Neural cell (in vitro differentiated cells): Measurements from ENCODE around the gene ADAMTS2. TPM values are rescaled to one million over a fixed set of nuclear protein-coding genes. Genes with fewer than 3 reads are reported as not detected.

ENCODE experiments used
- H2AFZ ChIP-seq: fragments of 200-600, 300-800 bp; sonication (generic), shearing (Covaris generic); 2 replicates; pipeline ENCODE4 v1.6.0; 2014; ENCODE audit warnings: low read depth, mild to moderate bottlenecking, antibody characterized with exemption, low read length, moderate library complexity
- H3F3A ChIP-seq: fragments of 200-600 bp; shearing (Covaris generic); 2 replicates; pipeline ENCODE4 v1.6.1; 2016; ENCODE audit warnings: mild to moderate bottlenecking, moderate library complexity, mixed read lengths, antibody characterized with exemption, low read length; ENCODE audit not compliant: insufficient read depth, poor library complexity, severe bottlenecking
- H3K27ac ChIP-seq: fragments of 200-600, 300-800 bp; sonication (generic), shearing (Covaris generic); 2 replicates; pipeline ENCODE4 v1.5.1; 2014; ENCODE audit warnings: mild to moderate bottlenecking, low read length, moderate library complexity
- H3K27me3 ChIP-seq: fragments of 300-800, 200-600 bp; sonication (generic), shearing (Covaris generic); 2 replicates; pipeline ENCODE4 v1.6.0; 2014; ENCODE audit warnings: mild to moderate bottlenecking, low read depth, low read length, moderate library complexity; ENCODE audit not compliant: insufficient read depth
- H3K36me3 ChIP-seq: fragments of 300-800, 200-600 bp; sonication (generic), shearing (Covaris generic); 2 replicates; pipeline ENCODE4 v1.5.1; 2014; ENCODE audit warnings: mild to moderate bottlenecking, antibody characterized with exemption, low read length, moderate library complexity; ENCODE audit not compliant: insufficient read depth
- H3K4me2 ChIP-seq: fragments of 300-800, 200-600 bp; sonication (generic), shearing (Covaris generic); 2 replicates; pipeline ENCODE4 v1.6.0; 2014; ENCODE audit warnings: mild to moderate bottlenecking, low read length
- H3K4me3 ChIP-seq: fragments of 300-800, 200-600 bp; sonication (generic), shearing (Covaris generic); 2 replicates; pipeline ENCODE4 v1.5.1; 2014; ENCODE audit warnings: mild to moderate bottlenecking, low read length, moderate library complexity
- H3K79me2 ChIP-seq: fragments of 200-600 bp; shearing (Covaris generic); replicated peaks from 2 replicates; pipeline ENCODE4 v1.6.0; 2014; ENCODE audit warnings: mild to moderate bottlenecking, low read length, moderate library complexity; ENCODE audit not compliant: insufficient read depth
- H3K9ac ChIP-seq: fragments of 300-800, 200-600 bp; sonication (generic), shearing (Covaris generic); 2 replicates; pipeline ENCODE4 v1.6.1; 2016; ENCODE audit warnings: mild to moderate bottlenecking, low read length, mixed read lengths
- H3K9me2 ChIP-seq: fragments of 200-600 bp; shearing (Covaris generic); 2 replicates; pipeline ENCODE4 v1.6.1; 2016; ENCODE audit warnings: mild to moderate bottlenecking, low read length, mixed read lengths; ENCODE audit not compliant: insufficient read depth
- H3K9me3 ChIP-seq: fragments of 200-600, 300-800 bp; sonication (generic), shearing (Covaris generic); 2 replicates; pipeline ENCODE4 v1.6.1; 2016; ENCODE audit warnings: mild to moderate bottlenecking, mixed run types, low read length, moderate library complexity, mixed read lengths
- H4K20me1 ChIP-seq: fragments of 200-600 bp; shearing (Covaris generic); 2 replicates; pipeline ENCODE4 v1.6.1; 2016; ENCODE audit warnings: mild to moderate bottlenecking, mixed run types; ENCODE audit not compliant: insufficient read depth
- CTCF ChIP-seq: fragments of 450-650 bp; IDR thresholded peaks from 2 replicates; pipeline ENCODE4 v1.5.1; 2014; ENCODE audit warnings: antibody characterized with exemption, mild to moderate bottlenecking, moderate library complexity; ENCODE audit not compliant: poor library complexity, severe bottlenecking
- EP300 ChIP-seq: fragments of 450-650 bp; conservative IDR thresholded peaks from 2 replicates; pipeline ENCODE4 v1.6.1; 2014; ENCODE audit warnings: antibody characterized with exemption, mild to moderate bottlenecking, moderate library complexity; ENCODE audit not compliant: poor library complexity, severe bottlenecking
- EZH2 ChIP-seq: fragments of 200-600, 300-800 bp; shearing (Covaris generic), sonication (generic); IDR thresholded peaks from 2 replicates; pipeline ENCODE4 v1.6.1; 2014; ENCODE audit warnings: antibody characterized with exemption, low read length, borderline replicate concordance, mild to moderate bottlenecking; ENCODE audit not compliant: insufficient read depth, poor library complexity, severe bottlenecking
- MXI1 ChIP-seq: fragments of 450-650 bp; conservative IDR thresholded peaks from 2 replicates; pipeline ENCODE4 v1.6.1; 2014; ENCODE audit warnings: antibody characterized with exemption, mild to moderate bottlenecking; ENCODE audit not compliant: poor library complexity, severe bottlenecking
- POLR2AphosphoS5 ChIP-seq: IDR thresholded peaks from 2 replicates; pipeline ENCODE4 v1.6.1; 2012
- RAD21 ChIP-seq: fragments of 450-650 bp; conservative IDR thresholded peaks from 2 replicates; pipeline ENCODE4 v1.6.1; 2014; ENCODE audit warnings: antibody characterized with exemption, mild to moderate bottlenecking, moderate library complexity
- REST ChIP-seq: IDR thresholded peaks from 2 replicates; pipeline ENCODE4 v1.6.1; 2012; ENCODE audit warnings: borderline replicate concordance
- SMC3 ChIP-seq: fragments of 450-650 bp; conservative IDR thresholded peaks from 2 replicates; pipeline ENCODE4 v1.6.1; 2014; ENCODE audit warnings: antibody characterized with exemption, mild to moderate bottlenecking, moderate library complexity; ENCODE audit not compliant: poor library complexity
- TAF1 ChIP-seq: IDR thresholded peaks from 2 replicates; pipeline ENCODE4 v1.6.1; 2012; ENCODE audit warnings: low read depth
- polyA plus RNA-seq: library from polyadenylated mRNA; depleted of rRNA; stranded (reverse); fragments of >200 nt; gene quantifications from 2 replicates; pipeline ENCODE4 v1.2.3, GENCODE V29; 2014

Gene ADAMTS2
- polyA plus RNA-seq, 1 donor from 2014 or later: 0.61 TPM

- H3K27me3 ChIP-seq: peaks cover 37% of the 10 kb centered on the region
- no peaks in the 10 kb centered on the region for H4K20me1 ChIP-seq
- no peak overlapping the region for H3K4me3 ChIP-seq
- H3K36me3 ChIP-seq: no peaks in the 10 kb centered on the region
- H2AFZ ChIP-seq: no peak overlapping the region
- H3K79me2 ChIP-seq: no peaks in the 10 kb centered on the region
- no peak overlapping the region for H3K9ac ChIP-seq
- H3K27ac ChIP-seq: no peak overlapping the region
- H3K4me2 ChIP-seq: no peak overlapping the region
- TF ChIP-seq SMC3 (no peak), RAD21 (no peak), REST (no peak), EP300 (no peak), EZH2 (no peak), MXI1 (no peak), POLR2AphosphoS5 (no peak), CTCF (no peak), TAF1 (no peak)
- no peaks in the 10 kb centered on the region for H3K9me3 ChIP-seq
- no peaks in the 10 kb centered on the region for H3K9me2 ChIP-seq
- H3F3A ChIP-seq: peaks cover 3% of the 10 kb centered on the region
These were observed 2.3 kb upstream of the ADAMTS2 start for GRCh38 chr5:179347581-179347980.

GRCh38 chr5:179346875-179347274 is 1.6 kb upstream of the ADAMTS2 start:
- H4K20me1 ChIP-seq: no peaks in the 10 kb centered on the region
- H3K9me2 ChIP-seq: no peaks in the 10 kb centered on the region
- H3K79me2 ChIP-seq: no peaks in the 10 kb centered on the region
- peaks cover 3% of the 10 kb centered on the region for H3F3A ChIP-seq
- TF ChIP-seq CTCF: no peak
- no peak for TF ChIP-seq POLR2AphosphoS5
- no peak for TF ChIP-seq TAF1
- TF ChIP-seq EZH2: no peak
- TF ChIP-seq REST: no peak
- TF ChIP-seq SMC3: no peak
- TF ChIP-seq RAD21: no peak
- no peak for TF ChIP-seq EP300
- no peak for TF ChIP-seq MXI1
- H3K36me3 ChIP-seq: no peaks in the 10 kb centered on the region
- H3K9me3 ChIP-seq: no peaks in the 10 kb centered on the region
- no peak overlapping the region for H3K4me2 ChIP-seq
- no peak overlapping the region for H2AFZ ChIP-seq
- no peak overlapping the region for H3K27ac ChIP-seq
- no peak overlapping the region for H3K9ac ChIP-seq
- H3K4me3 ChIP-seq: no peak overlapping the region
- peaks cover 44% of the 10 kb centered on the region for H3K27me3 ChIP-seq
